Stimulated activated CD8-positive, alpha-beta memory T cell treated with anti-CD3 and anti-CD28 coated beads, Interleukin-2, amount 100 ng/mL, for 48 hours (primary cell): ENCODE data around the gene BMPR1A.
"Not testable (repeated sequence)": the region's sequence is repeated elsewhere in the genome, so short reads cannot be mapped to it uniquely, and the experiment has no call there.

Experiments used
- DNase-seq, 2 donors: peaks; one replicate each; pipeline ENCODE4 v3.0.0-alpha.2; 2020; ENCODE audit warnings: low read depth in 2 of 2

BMPR1A gene

GRCh38 chr10:86968271-86968993 is 212.0 kb downstream of the BMPR1A start, which contains the start of gene ADIRF:
Gene ADIRF, plus strand, starts transcription at chr10:86968482. Its CDS starts 63 bp downstream, at chr10:86968545.
- no peak for DNase-seq

- no peak for DNase-seq
These were observed 212.6 kb downstream of the BMPR1A start for GRCh38 chr10:86968994-86969355.

GRCh38 chr10:86969421-86970041 is 213.1 kb downstream of the BMPR1A start:
- no peak for DNase-seq

GRCh38 chr10:86970162-86970981 is 214.0 kb downstream of the BMPR1A start:
- no peak for DNase-seq

GRCh38 chr10:86970982-86971231 is 214.5 kb downstream of the BMPR1A start:
- DNase-seq, result no peak

- DNase-seq, result peak; percentile 70 to 78
These were observed 215.0 kb downstream of the BMPR1A start for GRCh38 chr10:86971232-86971991.

- DNase-seq, result no peak
These were observed 216.4 kb downstream of the BMPR1A start for GRCh38 chr10:86972613-86973380.

- DNase-seq, result no peak
These were observed 218.1 kb downstream of the BMPR1A start for GRCh38 chr10:86974484-86974883.

- no peak for DNase-seq
These were observed 220.1 kb downstream of the BMPR1A start for GRCh38 chr10:86976362-86977056.

GRCh38 chr10:86978457-86978856 is 222.0 kb downstream of the BMPR1A start:
- not testable (repeated sequence) for DNase-seq

- no peak for DNase-seq
These were observed 222.9 kb downstream of the BMPR1A start for GRCh38 chr10:86979296-86979818.

- DNase-seq, result no peak
These were observed 223.6 kb downstream of the BMPR1A start for GRCh38 chr10:86979977-86980448.

- DNase-seq, result not testable (repeated sequence)
These were observed 224.6 kb downstream of the BMPR1A start for GRCh38 chr10:86981020-86981419.

- no peak for DNase-seq
These were observed 225.3 kb downstream of the BMPR1A start for GRCh38 chr10:86981716-86982115.
